Measurements from ENCODE around the gene NID2.

Gene NID2

DNA sequence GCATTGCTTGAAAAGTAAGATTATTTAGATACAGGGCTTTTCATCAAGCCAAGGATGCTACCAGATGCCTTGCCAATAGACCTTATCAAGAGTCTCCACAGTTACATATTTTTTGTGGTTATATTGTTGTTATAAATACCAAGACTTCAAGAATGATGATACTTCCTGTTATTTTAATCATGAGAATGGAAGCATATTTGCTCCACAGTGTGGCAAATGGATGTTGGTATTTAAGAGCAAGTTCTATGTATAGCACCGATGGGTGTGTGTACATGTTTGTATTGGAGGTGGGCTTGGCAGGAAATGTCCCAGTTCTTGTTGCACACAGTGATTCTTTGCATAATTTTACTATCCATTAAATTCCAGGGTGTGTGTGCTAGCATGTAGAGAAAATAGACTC lies 4.4 kb upstream of the NID2 start:
- Histone ChIP-seq H3K4me3 (no peak overlapping the region), H3K9me3 (no peaks in the 10 kb centered on the region), H3K36me3 (no peaks in the 10 kb centered on the region), H3K27me3 (no peaks in the 10 kb centered on the region), H3K4me1 (peaks cover 0 to 41% (median 12%) of the 10 kb centered on the region in 4 donors), H3K27ac (peak overlapping the region in 1 of 2 donors; percentile 42)
- TF ChIP-seq, protein P1, sequence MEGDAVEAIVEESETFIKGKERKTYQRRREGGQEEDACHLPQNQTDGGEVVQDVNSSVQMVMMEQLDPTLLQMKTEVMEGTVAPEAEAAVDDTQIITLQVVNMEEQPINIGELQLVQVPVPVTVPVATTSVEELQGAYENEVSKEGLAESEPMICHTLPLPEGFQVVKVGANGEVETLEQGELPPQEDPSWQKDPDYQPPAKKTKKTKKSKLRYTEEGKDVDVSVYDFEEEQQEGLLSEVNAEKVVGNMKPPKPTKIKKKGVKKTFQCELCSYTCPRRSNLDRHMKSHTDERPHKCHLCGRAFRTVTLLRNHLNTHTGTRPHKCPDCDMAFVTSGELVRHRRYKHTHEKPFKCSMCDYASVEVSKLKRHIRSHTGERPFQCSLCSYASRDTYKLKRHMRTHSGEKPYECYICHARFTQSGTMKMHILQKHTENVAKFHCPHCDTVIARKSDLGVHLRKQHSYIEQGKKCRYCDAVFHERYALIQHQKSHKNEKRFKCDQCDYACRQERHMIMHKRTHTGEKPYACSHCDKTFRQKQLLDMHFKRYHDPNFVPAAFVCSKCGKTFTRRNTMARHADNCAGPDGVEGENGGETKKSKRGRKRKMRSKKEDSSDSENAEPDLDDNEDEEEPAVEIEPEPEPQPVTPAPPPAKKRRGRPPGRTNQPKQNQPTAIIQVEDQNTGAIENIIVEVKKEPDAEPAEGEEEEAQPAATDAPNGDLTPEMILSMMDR (IDR thresholded peaks at IDR 0.05): no peak
- intact Hi-C loops (cut with DNase I; ENCODE audit: low total_unique reads): loop anchor here (2.0 kb wide), 1 partner anchor 80 kb away; no protein-coding TSS in a partner anchor
- DNase-seq: no peak

DNA sequence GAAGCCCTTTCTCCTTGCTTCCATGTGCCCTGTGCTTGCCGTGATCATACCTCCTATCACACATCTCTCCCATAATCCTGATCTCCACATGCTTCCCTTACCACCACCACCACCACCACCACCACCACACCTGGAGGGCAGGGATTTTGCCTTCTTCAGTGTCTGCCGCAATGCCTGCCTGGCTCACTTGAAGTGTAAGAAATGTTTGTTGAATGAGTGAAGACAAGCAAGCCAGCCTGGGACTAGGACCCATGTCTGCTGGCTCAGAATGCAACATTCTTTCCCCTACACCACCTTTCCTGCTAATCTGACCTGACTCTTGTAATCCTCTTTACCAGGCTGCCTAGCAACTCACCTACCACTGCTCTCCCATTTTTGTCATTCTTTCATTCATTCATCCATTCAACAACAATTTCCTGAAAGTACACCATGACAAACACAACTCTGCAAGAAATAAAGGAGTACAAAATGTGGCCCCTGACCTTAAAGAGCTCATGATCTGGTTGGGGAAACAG lies 3.5 kb upstream of the NID2 start:
- TF ChIP-seq, protein P1 (IDR thresholded peaks at IDR 0.05): no peak
- no peaks in the 10 kb centered on the region for H3K36me3 ChIP-seq
- H3K27me3 ChIP-seq: no peaks in the 10 kb centered on the region
- peak overlapping the region in 1 of 2 donors; percentile 42 for H3K27ac ChIP-seq
- intact Hi-C loops (cut with DNase I; ENCODE audit: low total_unique reads): loop anchor here (2.0 kb wide), 1 partner anchor 80 kb away; no protein-coding TSS in a partner anchor
- no peak overlapping the region for H3K4me3 ChIP-seq
- H3K9me3 ChIP-seq: no peaks in the 10 kb centered on the region
- DNase-seq: no peak
- peaks cover 0 to 38% (median 16%) of the 10 kb centered on the region in 4 donors for H3K4me1 ChIP-seq

DNA sequence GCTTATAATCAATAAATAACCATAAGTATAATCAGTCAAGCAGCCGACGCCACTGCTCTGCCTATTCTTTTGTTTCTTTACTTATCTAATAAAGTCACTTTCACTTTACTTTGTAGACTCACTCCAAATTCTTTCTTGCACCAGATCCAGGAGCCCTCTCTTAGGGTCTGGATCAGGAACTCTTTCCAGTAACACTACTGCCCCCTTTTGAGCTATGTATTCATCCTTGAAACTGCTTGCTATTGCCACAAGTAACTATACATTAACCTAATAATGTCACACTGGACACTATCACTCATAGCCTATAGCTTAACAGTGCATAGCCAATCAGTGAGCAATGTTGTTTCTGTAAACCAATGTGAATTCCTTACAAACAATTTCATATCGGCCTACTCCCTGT lies 2.8 kb upstream of the NID2 start:
- Histone ChIP-seq H3K4me3 (no peak overlapping the region), H3K4me1 (peaks cover 0 to 32% (median 12%) of the 10 kb centered on the region in 4 donors), H3K27me3 (no peaks in the 10 kb centered on the region), H3K27ac (no peak overlapping the region), H3K36me3 (no peaks in the 10 kb centered on the region), H3K9me3 (no peaks in the 10 kb centered on the region)
- intact Hi-C loops (cut with DNase I; ENCODE audit: low total_unique reads): loop anchor here (2.0 kb wide), 1 partner anchor 79 kb away; no protein-coding TSS in a partner anchor
- TF ChIP-seq, protein P1 (IDR thresholded peaks at IDR 0.05): no peak
- no peak for DNase-seq

DNA sequence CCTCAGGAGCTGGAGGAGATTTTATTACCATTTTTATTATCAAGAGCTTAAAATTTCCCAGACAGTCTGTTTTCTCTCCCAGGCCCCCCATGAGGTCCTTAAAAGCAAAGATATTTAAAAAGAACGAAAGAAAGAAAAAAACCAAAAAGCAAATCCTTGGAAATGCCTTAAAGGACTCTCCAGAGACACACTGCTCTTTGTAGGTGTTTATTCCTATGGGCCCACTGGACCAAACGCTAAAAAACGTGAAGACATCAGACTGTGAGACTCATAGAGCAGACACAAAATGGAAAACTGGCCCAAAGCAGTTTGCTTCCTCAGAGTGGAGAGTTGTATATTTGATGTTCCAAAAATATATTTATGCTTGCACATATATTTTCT lies 1.2 kb upstream of the NID2 start:
- no peaks in the 10 kb centered on the region for H3K27me3 ChIP-seq
- H3K27ac ChIP-seq: peak overlapping the region; percentile 77 to 78
- no peaks in the 10 kb centered on the region for H3K36me3 ChIP-seq
- H3K9me3 ChIP-seq: no peaks in the 10 kb centered on the region
- H3K4me3 ChIP-seq: peak overlapping the region; percentile 68 to 78
- DNase-seq: no peak
- TF ChIP-seq, protein P1 (IDR thresholded peaks at IDR 0.05): no peak
- H3K4me1 ChIP-seq: peaks cover 0 to 21% (median 7%) of the 10 kb centered on the region in 4 donors
- intact Hi-C loops (cut with DNase I; ENCODE audit: low total_unique reads): no loop called here

DNA sequence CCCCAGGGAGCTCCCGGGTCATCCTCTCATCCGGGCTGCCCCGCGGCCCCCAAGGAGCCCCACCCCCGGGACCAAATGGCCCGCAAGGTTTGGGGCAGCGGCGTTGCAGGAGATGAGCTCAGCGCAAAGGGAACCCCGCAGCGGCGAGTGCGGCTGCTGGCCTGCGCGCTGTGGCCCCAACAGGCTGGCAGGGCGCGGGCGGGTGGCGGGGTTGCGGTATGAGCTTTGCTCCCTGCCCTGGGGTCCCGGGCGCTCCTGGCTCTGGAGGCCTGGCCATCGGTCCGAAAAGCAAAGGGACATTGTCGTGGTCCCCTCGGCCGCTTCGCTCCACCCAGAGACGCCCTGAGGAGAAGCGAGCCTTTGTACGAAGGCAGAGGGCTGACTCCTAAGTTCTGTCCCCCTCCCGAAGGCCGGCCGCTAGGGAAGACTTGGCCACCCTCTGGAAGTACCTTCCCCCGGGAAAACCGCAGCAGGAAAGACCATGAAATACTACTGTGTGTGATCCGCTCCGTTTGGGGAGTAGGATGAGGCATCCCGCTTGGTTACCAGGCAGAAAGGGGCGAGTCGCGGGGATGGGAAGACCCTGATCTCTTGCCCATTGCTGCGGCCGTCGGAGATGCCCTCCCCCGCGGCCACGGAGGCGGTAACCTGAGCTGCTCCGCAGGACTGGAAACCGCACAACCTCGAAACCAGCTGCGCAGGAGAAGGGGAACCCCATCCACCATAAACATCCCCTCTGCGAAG lies 620 bp upstream of the NID2 start:
- peaks cover 0 to 21% (median 7%) of the 10 kb centered on the region in 4 donors for H3K4me1 ChIP-seq
- intact Hi-C loops (cut with DNase I; ENCODE audit: low total_unique reads): loop anchor here (5.0 kb wide), 1 partner anchor 37 kb away; no protein-coding TSS in a partner anchor
- peak in 1 of 2 donors; percentile 70 for DNase-seq

More for the DNA sequence above, 620 bp upstream of the NID2 start:
- Histone ChIP-seq H3K9me3 (no peaks in the 10 kb centered on the region), H3K4me3 (peak overlapping the region; percentile 68 to 78), H3K27me3 (no peaks in the 10 kb centered on the region), H3K27ac (peak overlapping the region; percentile 77 to 78), H3K36me3 (no peaks in the 10 kb centered on the region)
- TF ChIP-seq, protein P1 (IDR thresholded peaks at IDR 0.05): no peak

Measured in tibial artery (tissue), 4 donors.